KOPT-K1 (cell line): ENCODE results near the gene RAPGEF1.
"Not testable (repeated sequence)": the region's sequence is repeated elsewhere in the genome, so short reads cannot be mapped to it uniquely, and the experiment has no call there.

Experiments
- H3K27ac ChIP-seq: fragments of 200-600 bp; sonication (generic); 2 replicates; pipeline ENCODE4 v1.5.1; 2016; ENCODE audit warnings: antibody characterized with exemption, mild to moderate bottlenecking, low read depth, low read length; ENCODE audit not compliant: poor library complexity, severe bottlenecking
- H3K36me3 ChIP-seq: fragments of 200-600 bp; sonication (generic); 2 replicates; pipeline ENCODE4 v1.5.1; 2017; ENCODE audit warnings: antibody characterized with exemption, mild to moderate bottlenecking, low read length, moderate library complexity; ENCODE audit not compliant: insufficient read depth
- H3K9me3 ChIP-seq: fragments of 200-600 bp; sonication (generic); 2 replicates; pipeline ENCODE4 v1.5.1; 2017; ENCODE audit warnings: antibody characterized with exemption, low read length, mild to moderate bottlenecking; ENCODE audit not compliant: insufficient read depth, poor library complexity, severe bottlenecking

The RAPGEF1 gene

GRCh38 chr9:131562032-131562959 lies 177.6 kb downstream of the RAPGEF1 start:
- Histone ChIP-seq H3K36me3 (no peaks in the 10 kb centered on the region), H3K27ac (no peak overlapping the region), H3K9me3 (peaks cover 6% of the 10 kb centered on the region)

GRCh38 chr9:131559421-131560000 lies 180.4 kb downstream of the RAPGEF1 start:
- Histone ChIP-seq H3K27ac (no peak overlapping the region), H3K36me3 (no peaks in the 10 kb centered on the region), H3K9me3 (peaks cover 6% of the 10 kb centered on the region)

- no peak overlapping the region for H3K27ac ChIP-seq
- H3K36me3 ChIP-seq = no peaks in the 10 kb centered on the region
- peaks cover 6% of the 10 kb centered on the region for H3K9me3 ChIP-seq
Measured at GRCh38 chr9:131557855-131558548, 181.9 kb downstream of the RAPGEF1 start.

GRCh38 chr9:131555841-131556673 lies 183.8 kb downstream of the RAPGEF1 start:
- Histone ChIP-seq H3K36me3 (no peaks in the 10 kb centered on the region), H3K9me3 (no peaks in the 10 kb centered on the region), H3K27ac (no peak overlapping the region)

GRCh38 chr9:131554843-131555351 lies 185.0 kb downstream of the RAPGEF1 start:
- H3K27ac ChIP-seq = no peak overlapping the region
- H3K36me3 ChIP-seq = no peaks in the 10 kb centered on the region
- no peaks in the 10 kb centered on the region for H3K9me3 ChIP-seq

GRCh38 chr9:131554087-131554842 lies 185.6 kb downstream of the RAPGEF1 start:
- no peaks in the 10 kb centered on the region for H3K9me3 ChIP-seq
- no peaks in the 10 kb centered on the region for H3K36me3 ChIP-seq
- H3K27ac ChIP-seq = no peak overlapping the region

GRCh38 chr9:131552030-131552429 lies 187.8 kb downstream of the RAPGEF1 start:
- H3K27ac ChIP-seq = no peak overlapping the region
- H3K9me3 ChIP-seq = no peaks in the 10 kb centered on the region
- no peaks in the 10 kb centered on the region for H3K36me3 ChIP-seq

GRCh38 chr9:131550465-131550864 lies 189.4 kb downstream of the RAPGEF1 start:
- H3K36me3 ChIP-seq, H3K9me3 ChIP-seq, H3K27ac ChIP-seq: not testable (repeated sequence)

- H3K27ac ChIP-seq, H3K36me3 ChIP-seq, H3K9me3 ChIP-seq: not testable (repeated sequence)
Measured at GRCh38 chr9:131549186-131549585, 190.7 kb downstream of the RAPGEF1 start.

GRCh38 chr9:131546336-131547084 lies 193.4 kb downstream of the RAPGEF1 start:
- no peak overlapping the region for H3K27ac ChIP-seq
- no peaks in the 10 kb centered on the region for H3K36me3 ChIP-seq
- H3K9me3 ChIP-seq = peaks cover 24% of the 10 kb centered on the region

GRCh38 chr9:131545786-131546335 lies 194.0 kb downstream of the RAPGEF1 start:
- peaks cover 24% of the 10 kb centered on the region for H3K9me3 ChIP-seq
- H3K27ac ChIP-seq = no peak overlapping the region
- no peaks in the 10 kb centered on the region for H3K36me3 ChIP-seq

GRCh38 chr9:131545003-131545785 lies 194.7 kb downstream of the RAPGEF1 start, which contains the start of gene PRRT1B:
TSS of gene PRRT1B (plus strand) at chr9:131545523. CDS start at chr9:131545616, 93 bp downstream.
- H3K27ac ChIP-seq = no peak within 1 kb of the TSS
- H3K9me3 ChIP-seq = peaks cover 24% of the 10 kb centered on the region
- no peaks in the 10 kb centered on the region for H3K36me3 ChIP-seq
